PC-9 (cell line): ENCODE measurements around the gene REV3L.

Experiments used
- EZH2 ChIP-seq: fragments of 200-600 bp; sonication (generic); IDR thresholded peaks from 2 replicates; pipeline ENCODE4 v1.8.0; 2017; ENCODE audit warnings: antibody characterized with exemption, low read depth
- TF ChIP-seq, protein P1 (sequence below): fragments of 200-600 bp; sonication (generic); conservative IDR thresholded peaks from 2 replicates; pipeline ENCODE4 v1.6.1; 2017; ENCODE audit warnings: mixed run types, antibody characterized with exemption, mild to moderate bottlenecking, moderate library complexity

DNA sequence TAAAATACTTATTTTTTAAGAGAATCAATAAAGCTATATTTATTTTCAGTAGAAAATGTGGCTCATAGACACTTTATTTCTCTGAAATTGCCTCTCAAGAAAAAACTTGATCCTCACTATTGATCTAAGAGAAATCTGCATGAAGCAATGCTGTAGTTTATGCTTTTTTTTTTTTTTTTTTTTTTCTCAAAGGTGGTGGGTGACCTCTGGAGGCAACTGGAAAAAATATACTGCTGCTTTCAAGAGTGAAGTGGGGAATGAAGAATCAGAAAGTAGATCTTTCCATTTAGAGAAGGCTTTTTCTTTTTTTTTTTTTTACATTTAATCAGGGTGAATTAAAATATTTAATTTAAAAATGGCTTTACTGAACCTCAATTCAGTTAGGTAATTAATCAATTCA is 226.4 kb downstream of the REV3L start:
- TF ChIP-seq, protein P1, sequence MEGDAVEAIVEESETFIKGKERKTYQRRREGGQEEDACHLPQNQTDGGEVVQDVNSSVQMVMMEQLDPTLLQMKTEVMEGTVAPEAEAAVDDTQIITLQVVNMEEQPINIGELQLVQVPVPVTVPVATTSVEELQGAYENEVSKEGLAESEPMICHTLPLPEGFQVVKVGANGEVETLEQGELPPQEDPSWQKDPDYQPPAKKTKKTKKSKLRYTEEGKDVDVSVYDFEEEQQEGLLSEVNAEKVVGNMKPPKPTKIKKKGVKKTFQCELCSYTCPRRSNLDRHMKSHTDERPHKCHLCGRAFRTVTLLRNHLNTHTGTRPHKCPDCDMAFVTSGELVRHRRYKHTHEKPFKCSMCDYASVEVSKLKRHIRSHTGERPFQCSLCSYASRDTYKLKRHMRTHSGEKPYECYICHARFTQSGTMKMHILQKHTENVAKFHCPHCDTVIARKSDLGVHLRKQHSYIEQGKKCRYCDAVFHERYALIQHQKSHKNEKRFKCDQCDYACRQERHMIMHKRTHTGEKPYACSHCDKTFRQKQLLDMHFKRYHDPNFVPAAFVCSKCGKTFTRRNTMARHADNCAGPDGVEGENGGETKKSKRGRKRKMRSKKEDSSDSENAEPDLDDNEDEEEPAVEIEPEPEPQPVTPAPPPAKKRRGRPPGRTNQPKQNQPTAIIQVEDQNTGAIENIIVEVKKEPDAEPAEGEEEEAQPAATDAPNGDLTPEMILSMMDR, result peak; percentile 48
- TF ChIP-seq EZH2, result no peak
